Colonic mucosa (tissue), 4 donors: ENCODE data around the gene HES3. TPM values are rescaled to one million over a fixed set of nuclear protein-coding genes. Genes with fewer than 3 reads are reported as not detected.

Source experiments
- DNase-seq: peaks from one replicate; pipeline ENCODE4 v3.0.0-alpha.2; 2020
- H3K27ac ChIP-seq: fragments of 200-600 bp; one replicate; pipeline ENCODE4 v1.8.0; 2021
- H3K27me3 ChIP-seq: fragments of 200-600 bp; one replicate; pipeline ENCODE4 v1.8.0; 2021
- H3K36me3 ChIP-seq: fragments of 200-600 bp; one replicate; pipeline ENCODE4 v1.8.0; 2021
- H3K4me1 ChIP-seq: fragments of 200-600 bp; one replicate; pipeline ENCODE4 v1.8.0; 2021; ENCODE audit warnings: mild to moderate bottlenecking
- H3K4me3 ChIP-seq: fragments of 200-600 bp; one replicate; pipeline ENCODE4 v1.8.0; 2021
- H3K9ac ChIP-seq, 2 donors: one replicate each; pipeline ENCODE4 v1.7.0; 2013; ENCODE audit warnings: control low read depth in 2 of 2, low read depth in 2 of 2, low read length in 2 of 2
- H3K9me3 ChIP-seq: fragments of 200-600 bp; one replicate; pipeline ENCODE4 v1.8.0; 2021
- intact Hi-C: fragments of 100-400 bp; cut with DNase I; formaldehyde crosslinking; loops from one replicate; pipeline ENCODE4 v1.14.1; 2022
- total RNA-seq, 2 donors: library from RNA; stranded (reverse); fragmentation: NEBNext Ultra II Directional in 1 of 2; extraction: Animal tissue kit (Norgen Biotek cat#: 25700) in 1 of 2; gene quantifications; one replicate each; pipeline ENCODE4 v1.2.1, GENCODE V29; 2021
- TF ChIP-seq, protein P1 (sequence below): fragments of 200-600 bp; IDR thresholded peaks from one replicate; pipeline ENCODE4 v1.8.0; 2022; ENCODE audit warnings: antibody characterized with exemption, mild to moderate bottlenecking
- donor health status: healthy.
- donor health status: DM: no; HTN: no; CAD: no.
- donor health status: DM: no; HTN: no; CAD: no.

Gene HES3
- total RNA-seq = not detected

DNA sequence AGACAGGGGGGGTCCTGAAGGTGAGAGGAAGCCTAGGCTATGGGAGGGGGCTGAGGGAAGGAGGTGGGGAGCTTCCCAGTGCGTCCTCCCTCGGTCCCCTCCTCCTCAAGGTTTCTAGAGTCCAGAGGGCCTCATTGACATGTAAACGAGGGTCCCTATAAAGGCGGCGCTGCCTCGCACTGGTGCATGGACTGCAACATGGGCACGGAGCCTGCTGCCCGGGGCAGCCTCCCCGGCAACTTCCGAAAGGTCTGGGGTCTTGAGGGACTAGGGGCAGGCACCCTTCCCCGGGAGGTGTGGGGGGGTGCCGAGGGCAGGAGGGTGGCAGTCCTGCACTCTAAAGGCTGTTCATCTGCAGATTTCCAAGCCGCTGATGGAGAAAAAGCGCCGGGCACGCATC lies at the start of gene HES3:
Gene HES3 (plus strand): TSS at position 187 of the 400 bp plus-strand sequence. CDS start 187 bp downstream, at position 374.
- Histone ChIP-seq H3K27me3 (peaks cover 73% of the 10 kb centered on the region), H3K4me3 (no peak within 1 kb of the TSS), H3K27ac (no peak within 1 kb of the TSS), H3K36me3 (no peaks in the 10 kb centered on the region), H3K9ac (peak within 1 kb of the TSS in 1 of 2 donors; percentile 43), H3K9me3 (no peaks in the 10 kb centered on the region), H3K4me1 (peaks cover 22% of the 10 kb centered on the region)
- no peak for DNase-seq
- intact Hi-C loops = loop anchor here (2.0 kb wide), 2 partner anchors 135 to 189 kb away; no protein-coding TSS in a partner anchor
- TF ChIP-seq, protein P1, sequence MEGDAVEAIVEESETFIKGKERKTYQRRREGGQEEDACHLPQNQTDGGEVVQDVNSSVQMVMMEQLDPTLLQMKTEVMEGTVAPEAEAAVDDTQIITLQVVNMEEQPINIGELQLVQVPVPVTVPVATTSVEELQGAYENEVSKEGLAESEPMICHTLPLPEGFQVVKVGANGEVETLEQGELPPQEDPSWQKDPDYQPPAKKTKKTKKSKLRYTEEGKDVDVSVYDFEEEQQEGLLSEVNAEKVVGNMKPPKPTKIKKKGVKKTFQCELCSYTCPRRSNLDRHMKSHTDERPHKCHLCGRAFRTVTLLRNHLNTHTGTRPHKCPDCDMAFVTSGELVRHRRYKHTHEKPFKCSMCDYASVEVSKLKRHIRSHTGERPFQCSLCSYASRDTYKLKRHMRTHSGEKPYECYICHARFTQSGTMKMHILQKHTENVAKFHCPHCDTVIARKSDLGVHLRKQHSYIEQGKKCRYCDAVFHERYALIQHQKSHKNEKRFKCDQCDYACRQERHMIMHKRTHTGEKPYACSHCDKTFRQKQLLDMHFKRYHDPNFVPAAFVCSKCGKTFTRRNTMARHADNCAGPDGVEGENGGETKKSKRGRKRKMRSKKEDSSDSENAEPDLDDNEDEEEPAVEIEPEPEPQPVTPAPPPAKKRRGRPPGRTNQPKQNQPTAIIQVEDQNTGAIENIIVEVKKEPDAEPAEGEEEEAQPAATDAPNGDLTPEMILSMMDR = no peak

DNA sequence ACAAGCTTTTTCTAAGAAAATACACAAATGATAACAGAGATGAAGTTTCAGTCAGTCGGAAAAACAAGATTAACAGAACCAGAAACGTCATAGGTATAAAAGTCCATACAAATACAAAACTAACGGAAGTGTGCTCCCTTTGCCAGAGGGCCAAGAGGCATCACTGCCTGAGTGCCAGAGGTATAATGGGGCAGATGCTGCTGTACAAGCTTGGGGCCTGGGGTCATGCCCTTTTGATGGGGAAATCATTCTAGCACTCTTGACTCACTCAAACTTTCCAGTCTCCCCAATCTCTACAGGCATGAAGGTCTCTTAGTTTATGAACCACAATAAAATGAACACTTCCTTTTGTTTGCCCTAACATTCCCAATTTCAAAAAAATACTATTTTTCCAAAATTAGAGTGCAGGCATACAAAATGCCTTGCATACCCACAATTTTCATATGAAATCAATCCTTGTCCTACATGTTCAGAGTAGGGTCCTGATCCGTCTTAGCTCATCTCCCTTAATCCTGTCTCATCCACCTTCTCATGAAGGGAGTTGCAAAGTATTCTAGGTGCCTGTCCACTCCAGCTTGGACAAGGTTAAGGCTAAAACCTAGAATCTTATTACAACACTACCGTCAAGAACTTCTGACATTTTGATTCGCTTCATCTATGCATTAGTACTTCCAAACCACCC lies 46.1 kb upstream of the HES3 start:
- Histone ChIP-seq H3K27ac (no peak overlapping the region), H3K4me1 (peaks cover 6% of the 10 kb centered on the region), H3K9ac (peak overlapping the region in 1 of 2 donors; percentile 97), H3K9me3 (no peaks in the 10 kb centered on the region), H3K36me3 (peaks cover 2% of the 10 kb centered on the region), H3K27me3 (no peaks in the 10 kb centered on the region), H3K4me3 (peak overlapping the region; percentile 100)
- no peak for DNase-seq
- intact Hi-C loops = no loop called here
- TF ChIP-seq, protein P1 = no peak

DNA sequence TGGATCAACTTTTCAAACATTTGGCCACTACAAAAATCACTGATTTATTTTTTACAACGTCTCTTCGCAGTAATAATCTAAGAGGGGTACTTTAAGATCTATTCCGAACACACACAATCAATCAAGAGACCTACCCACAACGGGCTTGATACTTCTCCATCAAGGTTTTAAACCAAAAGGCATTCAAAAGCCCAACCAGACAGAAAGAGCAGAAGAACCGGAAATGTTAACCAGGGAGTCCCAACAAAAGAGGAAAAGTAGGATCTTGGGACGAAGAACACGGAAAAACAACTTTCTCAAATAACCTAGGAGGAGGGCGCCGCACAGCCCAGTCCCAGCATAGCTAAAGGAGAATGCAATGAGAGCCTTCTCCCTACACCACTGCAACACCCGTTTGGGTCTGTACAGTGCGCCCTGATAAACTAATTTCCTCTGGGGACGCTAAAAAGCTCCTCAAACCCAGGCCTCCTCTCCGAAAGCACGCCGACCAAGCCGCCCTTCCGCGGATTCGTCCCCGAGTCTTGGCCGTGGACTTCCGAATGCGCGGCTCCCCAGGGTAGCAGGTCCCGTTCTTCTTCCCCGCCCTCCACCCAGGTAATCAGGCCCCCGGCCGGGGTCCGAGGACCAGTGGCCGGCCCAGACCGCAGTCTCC lies 45.2 kb upstream of the HES3 start:
- Histone ChIP-seq H3K27me3 (no peaks in the 10 kb centered on the region), H3K27ac (peak overlapping the region; percentile 73), H3K36me3 (no peaks in the 10 kb centered on the region), H3K4me1 (peaks cover 6% of the 10 kb centered on the region), H3K4me3 (peak overlapping the region; percentile 100), H3K9me3 (no peaks in the 10 kb centered on the region), H3K9ac (peak overlapping the region; percentile 92 to 97)
- TF ChIP-seq, protein P1 = no peak
- DNase-seq = peak; percentile 37
- intact Hi-C loops = no loop called here

GRCh38 chr1:6199298-6200187 lies 44.4 kb upstream of the HES3 start, which contains the start of gene RPL22:
Gene RPL22, minus strand, starts transcription at chr1:6199595. Its CDS starts 22 bp downstream, at chr1:6199573.
- Histone ChIP-seq H3K36me3 (no peaks in the 10 kb centered on the region), H3K4me3 (peak within 1 kb of the TSS; percentile 100), H3K4me1 (peaks cover 6% of the 10 kb centered on the region), H3K27ac (peak within 1 kb of the TSS; percentile 73), H3K9ac (peak within 1 kb of the TSS; percentile 92 to 97), H3K27me3 (no peaks in the 10 kb centered on the region), H3K9me3 (no peaks in the 10 kb centered on the region)
- intact Hi-C loops = no loop called here
- DNase-seq = peak; percentile 98
- TF ChIP-seq, protein P1 = no peak

DNA sequence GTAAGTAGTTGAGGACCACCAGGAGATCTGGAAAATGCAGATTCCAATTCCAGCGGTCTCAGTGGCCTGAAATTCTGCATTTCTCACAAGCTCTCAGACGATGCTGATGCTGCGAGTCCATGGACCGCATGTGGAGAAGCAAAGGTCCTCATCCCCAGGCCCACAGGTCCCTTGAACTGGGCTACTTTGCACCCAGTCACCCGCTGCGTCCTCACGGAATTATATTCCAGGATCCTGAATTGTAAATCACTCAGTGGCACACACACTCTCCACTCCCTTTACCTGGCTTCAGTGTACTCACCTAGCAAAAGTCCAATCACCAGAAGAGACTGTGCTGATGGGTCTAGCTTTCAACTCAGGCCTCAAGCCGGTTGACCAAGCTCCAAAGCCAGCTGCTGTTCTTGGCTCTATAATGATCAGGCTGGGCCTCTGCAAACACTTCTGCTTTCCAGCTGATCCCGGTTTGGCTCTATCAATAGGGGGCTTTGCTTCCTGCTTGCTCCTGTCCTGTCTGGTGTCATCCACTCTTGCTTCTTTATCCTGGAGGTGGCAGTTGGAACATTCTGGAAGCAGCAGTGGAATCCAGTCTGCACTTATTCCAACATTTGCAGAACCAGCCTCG lies 43.7 kb upstream of the HES3 start:
- no peak for DNase-seq
- Histone ChIP-seq H3K4me3 (peak overlapping the region; percentile 100), H3K9ac (no peak overlapping the region), H3K27ac (peak overlapping the region; percentile 47), H3K4me1 (peaks cover 11% of the 10 kb centered on the region), H3K36me3 (no peaks in the 10 kb centered on the region), H3K9me3 (no peaks in the 10 kb centered on the region), H3K27me3 (no peaks in the 10 kb centered on the region)
- intact Hi-C loops = no loop called here
- TF ChIP-seq, protein P1 = no peak
